ENCODE measurements around the gene NHERF1.

- no peak for TF ChIP-seq ZFP3 (CRISPR knock-in tag; IDR thresholded peaks at IDR 0.05)
- TF ChIP-seq ZFP30 (CRISPR knock-in tag; IDR thresholded peaks at IDR 0.05), result no peak
- TF ChIP-seq RARB (CRISPR knock-in tag; IDR thresholded peaks at IDR 0.05), result no peak
- TF ChIP-seq TSHZ2 (CRISPR knock-in tag; IDR thresholded peaks at IDR 0.05), result no peak
- no peak for TF ChIP-seq POU6F1 (CRISPR knock-in tag; IDR thresholded peaks at IDR 0.05; ENCODE audit: borderline replicate concordance, low read depth)
- no peak for TF ChIP-seq TCF4 (CRISPR knock-in tag; IDR thresholded peaks at IDR 0.05; ENCODE audit: borderline replicate concordance)
- no peak for TF ChIP-seq ZNF565 (CRISPR knock-in tag; conservative IDR thresholded peaks at IDR 0.05; ENCODE audit: low read depth)
- TF ChIP-seq BACH2 (CRISPR knock-in tag; IDR thresholded peaks at IDR 0.05; ENCODE audit: borderline replicate concordance), result no peak
- no peak for TF ChIP-seq PPARA (CRISPR knock-in tag; IDR thresholded peaks at IDR 0.05; ENCODE audit: borderline replicate concordance)
- no peak for TF ChIP-seq CREB5 (CRISPR knock-in tag; IDR thresholded peaks at IDR 0.05; ENCODE audit: low read depth)
- TF ChIP-seq CSRNP3 (CRISPR knock-in tag; IDR thresholded peaks at IDR 0.05), result no peak
These were observed 57.2 kb downstream of the NHERF1 start for GRCh38 chr17:74805591-74805991.

All from SK-N-SH treated with all-trans-retinoic acid at 6 μM for 48 hours (cell line).